Measurements from ENCODE around the gene PLEKHA1. TPM values are rescaled to one million over a fixed set of nuclear protein-coding genes. Genes with fewer than 3 reads are reported as not detected.
A peak's percentile ranks its signal among the peaks of the same experiment; 100 is the strongest.

PLEKHA1 gene
- total and polyA plus RNA-seq, 2 of the 13 experiments (the other 11 are each of a cell fraction or from before 2014, with no cell fraction given), result 32.2 to 53.3 TPM

DNA sequence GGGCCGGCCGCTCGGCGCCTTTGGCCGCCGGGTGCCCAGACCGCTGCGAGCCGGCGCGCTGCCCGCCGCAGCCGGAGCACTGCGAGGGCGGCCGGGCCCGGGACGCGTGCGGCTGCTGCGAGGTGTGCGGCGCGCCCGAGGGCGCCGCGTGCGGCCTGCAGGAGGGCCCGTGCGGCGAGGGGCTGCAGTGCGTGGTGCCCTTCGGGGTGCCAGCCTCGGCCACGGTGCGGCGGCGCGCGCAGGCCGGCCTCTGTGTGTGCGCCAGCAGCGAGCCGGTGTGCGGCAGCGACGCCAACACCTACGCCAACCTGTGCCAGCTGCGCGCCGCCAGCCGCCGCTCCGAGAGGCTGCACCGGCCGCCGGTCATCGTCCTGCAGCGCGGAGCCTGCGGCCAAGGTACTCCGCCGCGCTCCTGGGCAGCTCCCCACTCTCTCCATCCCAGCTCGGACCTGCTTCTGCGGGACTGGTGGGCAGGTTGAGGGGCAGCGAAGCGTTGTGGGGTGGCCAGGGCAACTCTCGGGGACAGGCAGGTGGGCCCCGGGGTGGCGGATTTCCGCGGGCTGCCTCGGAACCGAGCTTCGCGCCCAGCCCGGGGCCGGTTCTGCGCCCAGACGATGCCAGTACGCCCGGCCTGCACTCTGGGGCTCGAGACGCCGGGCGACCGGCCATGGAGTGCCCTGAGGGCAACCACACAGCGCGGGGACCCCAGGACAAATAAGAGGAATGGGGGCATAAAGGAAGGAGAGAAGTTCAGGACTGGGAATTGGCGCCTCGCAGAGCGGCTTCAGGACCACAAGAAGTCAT, 87.4 kb downstream of the PLEKHA1 start (continued):
- no peak for TF ChIP-seq HOXD1 (CRISPR knock-in tag; IDR thresholded peaks at IDR 0.05)
- no peak for TF ChIP-seq CBX5 (CRISPR knock-in tag; IDR thresholded peaks at IDR 0.05; ENCODE audit: borderline replicate concordance)
- no peak for TF ChIP-seq ZNF24 (IDR thresholded peaks at IDR 0.05)
- TF ChIP-seq HNRNPK (IDR thresholded peaks at IDR 0.05; ENCODE audit: low read depth, low read length, poor library complexity, severe bottlenecking), result no peak
- no peak for TF ChIP-seq ZNF720 (CRISPR knock-in tag; IDR thresholded peaks at IDR 0.05)
- TF ChIP-seq KMT2B (CRISPR knock-in tag; IDR thresholded peaks at IDR 0.05), result no peak
- TF ChIP-seq TAF1 (CRISPR knock-in tag; IDR thresholded peaks at IDR 0.05), result no peak
- 0 out of 2 replicates have a peak, but pooled peaks have one; percentile 14 for TF ChIP-seq RBFOX2 (IDR thresholded peaks at IDR 0.05; ENCODE audit: low read depth, low read length)
- TF ChIP-seq, protein P1, sequence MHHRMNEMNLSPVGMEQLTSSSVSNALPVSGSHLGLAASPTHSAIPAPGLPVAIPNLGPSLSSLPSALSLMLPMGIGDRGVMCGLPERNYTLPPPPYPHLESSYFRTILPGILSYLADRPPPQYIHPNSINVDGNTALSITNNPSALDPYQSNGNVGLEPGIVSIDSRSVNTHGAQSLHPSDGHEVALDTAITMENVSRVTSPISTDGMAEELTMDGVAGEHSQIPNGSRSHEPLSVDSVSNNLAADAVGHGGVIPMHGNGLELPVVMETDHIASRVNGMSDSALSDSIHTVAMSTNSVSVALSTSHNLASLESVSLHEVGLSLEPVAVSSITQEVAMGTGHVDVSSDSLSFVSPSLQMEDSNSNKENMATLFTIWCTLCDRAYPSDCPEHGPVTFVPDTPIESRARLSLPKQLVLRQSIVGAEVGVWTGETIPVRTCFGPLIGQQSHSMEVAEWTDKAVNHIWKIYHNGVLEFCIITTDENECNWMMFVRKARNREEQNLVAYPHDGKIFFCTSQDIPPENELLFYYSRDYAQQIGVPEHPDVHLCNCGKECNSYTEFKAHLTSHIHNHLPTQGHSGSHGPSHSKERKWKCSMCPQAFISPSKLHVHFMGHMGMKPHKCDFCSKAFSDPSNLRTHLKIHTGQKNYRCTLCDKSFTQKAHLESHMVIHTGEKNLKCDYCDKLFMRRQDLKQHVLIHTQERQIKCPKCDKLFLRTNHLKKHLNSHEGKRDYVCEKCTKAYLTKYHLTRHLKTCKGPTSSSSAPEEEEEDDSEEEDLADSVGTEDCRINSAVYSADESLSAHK (CRISPR knock-in tag; IDR thresholded peaks at IDR 0.05; ENCODE audit: borderline replicate concordance), result no peak
